GM21825 (cell line): Measurements from ENCODE around the gene TUFM.
"Not testable (repeated sequence)": the region's sequence is repeated elsewhere in the genome, so short reads cannot be mapped to it uniquely, and the experiment has no call there.

Source experiments
- ATAC-seq: cut with Tn5 transposase; IDR thresholded peaks from one replicate; pipeline ENCODE4 v1.9.1; 2021; ENCODE audit warnings: mild to moderate bottlenecking, moderate library complexity; ENCODE audit not compliant: unreplicated experiment

The TUFM gene

DNA sequence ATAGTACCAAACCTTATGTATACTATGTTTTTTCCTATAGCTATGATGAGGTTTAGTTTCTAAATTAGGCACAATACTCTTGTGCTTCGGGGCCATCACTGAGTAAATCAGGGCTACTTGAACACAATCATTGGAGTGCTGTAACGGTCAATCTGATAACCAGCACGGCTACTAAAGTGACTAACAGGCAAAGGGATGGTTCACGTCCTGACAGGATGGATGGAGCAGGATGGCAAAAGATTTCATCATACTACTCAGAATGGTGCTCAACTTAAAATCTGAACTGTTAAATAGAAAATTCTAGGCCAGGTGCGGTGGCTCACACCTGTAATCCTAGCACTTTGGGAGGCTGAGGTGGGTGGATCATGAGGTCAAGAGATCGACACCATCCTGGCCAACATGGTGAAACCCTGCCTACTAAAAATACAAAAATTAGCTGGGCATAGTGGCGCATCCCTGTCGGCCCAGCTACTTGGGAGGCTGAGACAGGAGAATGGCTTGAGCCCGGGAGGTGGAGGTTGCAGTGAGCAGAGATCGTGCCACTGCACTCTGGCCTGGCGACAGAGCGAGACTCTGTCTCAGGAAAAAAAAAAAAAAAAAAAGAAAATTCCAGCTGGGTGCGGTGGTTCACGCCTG lies 7.0 kb downstream of the TUFM start:
- no peak for ATAC-seq

GRCh38 chr16:28838558-28838918 lies 7.6 kb downstream of the TUFM start:
- no peak for ATAC-seq

DNA sequence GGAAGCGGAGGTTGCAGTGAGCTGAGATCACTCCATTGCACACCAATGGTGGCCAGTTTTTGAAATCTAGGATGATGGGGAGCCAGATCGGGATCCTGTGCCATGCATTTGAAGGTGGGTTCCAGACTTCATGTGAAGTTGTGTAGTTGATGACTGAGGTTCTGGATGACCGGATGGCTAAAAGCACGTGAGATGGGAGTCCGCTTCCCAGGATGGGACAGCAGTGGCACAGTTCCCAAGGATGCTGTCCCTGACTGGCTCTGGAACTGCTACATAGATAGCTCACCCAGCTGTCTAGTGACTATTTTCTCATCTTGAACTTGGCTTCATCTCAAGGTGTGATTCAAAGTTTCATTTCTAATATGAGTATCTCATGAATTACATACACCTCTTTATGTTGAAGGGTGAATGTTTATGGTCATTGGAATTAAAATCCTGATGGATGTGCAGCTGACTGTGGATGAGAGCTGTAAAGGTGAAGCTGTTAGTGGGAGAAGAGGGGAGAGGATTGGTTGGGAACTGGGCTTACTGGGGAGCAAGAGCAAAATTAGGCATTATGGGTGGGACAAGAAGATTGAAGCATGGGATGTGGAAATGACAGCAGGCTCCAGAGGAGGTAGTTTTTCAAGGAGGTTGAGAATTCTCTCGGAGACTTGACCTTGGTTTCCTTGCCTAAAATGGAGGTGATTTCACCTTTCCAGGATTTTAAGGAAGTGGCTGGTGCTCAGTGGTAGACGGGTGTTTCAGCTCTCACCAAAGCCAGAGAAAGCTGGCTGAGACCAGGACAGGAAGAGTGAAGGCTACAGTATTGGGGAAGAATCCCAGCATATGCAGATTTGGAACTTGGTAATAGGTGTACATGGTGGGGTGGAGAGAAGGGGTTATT lies 8.2 kb downstream of the TUFM start:
- ATAC-seq: no peak

DNA sequence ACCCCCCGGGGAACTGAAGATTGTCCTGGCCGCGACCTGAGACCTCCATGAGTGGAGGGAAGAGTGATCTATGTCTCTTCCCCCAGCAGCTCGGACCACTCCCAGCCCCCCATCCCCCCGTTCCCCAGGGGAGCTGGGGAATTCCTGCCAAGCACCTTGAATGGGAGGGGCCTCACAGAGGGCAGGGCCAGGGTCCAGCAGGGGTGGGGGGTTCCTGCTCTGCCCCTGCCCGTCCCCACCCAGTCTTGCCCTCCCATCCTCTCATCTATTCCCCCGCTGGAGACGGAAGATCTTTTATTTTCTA lies 9.4 kb downstream of the TUFM start:
- ATAC-seq: no peak

DNA sequence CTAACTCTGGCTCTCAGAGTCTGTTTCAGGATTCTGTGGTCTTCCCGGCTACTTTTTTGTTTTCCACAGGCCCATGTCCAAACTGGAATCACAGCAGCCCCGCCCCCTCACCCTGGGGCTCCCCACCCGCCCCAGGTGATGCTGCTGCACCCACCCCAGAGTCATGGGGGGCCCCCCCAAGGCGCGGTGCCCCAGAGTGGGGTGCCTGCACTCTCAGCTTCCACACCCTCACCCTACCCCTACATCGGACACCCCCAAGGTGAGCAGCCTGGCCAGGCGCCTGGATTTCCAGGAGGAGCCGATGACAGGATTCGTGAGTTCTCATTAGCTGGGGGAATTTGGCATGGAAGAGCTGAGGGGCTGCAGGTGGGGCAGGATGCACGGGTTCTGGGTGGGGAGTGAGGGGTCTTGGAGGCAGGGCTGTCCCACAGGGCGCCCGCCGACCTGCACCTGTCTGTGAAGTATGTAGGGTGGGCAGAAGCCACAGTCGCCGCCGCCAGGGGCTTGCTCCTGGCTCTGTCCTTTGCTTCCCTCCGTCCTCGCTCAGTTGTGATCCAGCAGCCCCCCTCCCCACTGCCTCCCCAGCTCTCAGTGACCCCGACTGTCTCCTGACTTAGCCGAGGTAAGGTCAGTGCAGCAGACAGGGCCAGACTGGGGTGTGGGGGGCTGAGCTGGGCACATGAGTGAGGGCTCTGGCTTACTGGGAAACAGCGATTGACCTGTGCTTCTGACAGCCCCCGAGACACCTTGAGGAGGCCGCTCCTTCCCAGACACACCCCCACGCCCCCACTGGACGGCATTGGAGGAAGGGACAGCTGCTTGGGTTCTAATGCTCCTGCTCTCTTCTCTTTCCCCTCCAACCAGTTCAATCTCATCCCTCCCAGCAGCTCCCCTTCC lies 10.0 kb downstream of the TUFM start:
- no peak for ATAC-seq

- ATAC-seq: no peak
Observed at GRCh38 chr16:28834873-28835863, 11.0 kb downstream of the TUFM start.

- no peak for ATAC-seq
Observed at GRCh38 chr16:28834349-28834748, 11.8 kb downstream of the TUFM start.

GRCh38 chr16:28830531-28830930 lies 15.6 kb downstream of the TUFM start:
- no peak for ATAC-seq

DNA sequence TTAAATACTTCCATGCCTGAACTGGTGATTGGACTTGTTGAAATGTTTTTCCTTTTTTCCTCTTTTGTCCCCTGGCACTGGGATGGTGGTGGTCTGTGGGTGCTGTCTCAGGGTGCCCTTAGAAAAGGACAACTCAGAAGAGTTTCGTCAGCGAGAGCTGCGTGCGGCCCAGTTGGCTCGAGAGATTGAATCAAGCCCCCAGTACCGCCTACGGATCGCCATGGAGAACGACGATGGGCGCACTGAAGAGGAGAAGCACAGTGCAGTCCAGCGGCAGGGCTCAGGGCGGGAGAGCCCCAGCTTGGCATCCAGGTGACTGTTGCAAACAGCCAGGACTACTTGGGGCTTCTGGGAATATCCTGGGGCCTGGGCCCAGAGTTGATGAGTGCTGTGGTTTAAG lies 16.4 kb downstream of the TUFM start:
- no peak for ATAC-seq

GRCh38 chr16:28826141-28826540 lies 20.0 kb downstream of the TUFM start:
- ATAC-seq: no peak

GRCh38 chr16:28824717-28824973 lies 21.5 kb downstream of the TUFM start:
- ATAC-seq: no peak

- peak; percentile 55 for ATAC-seq
Observed at GRCh38 chr16:28823873-28824716, 22.1 kb downstream of the TUFM start.

GRCh38 chr16:28823291-28823872 lies 22.8 kb downstream of the TUFM start:
- ATAC-seq: peak; percentile 20

DNA sequence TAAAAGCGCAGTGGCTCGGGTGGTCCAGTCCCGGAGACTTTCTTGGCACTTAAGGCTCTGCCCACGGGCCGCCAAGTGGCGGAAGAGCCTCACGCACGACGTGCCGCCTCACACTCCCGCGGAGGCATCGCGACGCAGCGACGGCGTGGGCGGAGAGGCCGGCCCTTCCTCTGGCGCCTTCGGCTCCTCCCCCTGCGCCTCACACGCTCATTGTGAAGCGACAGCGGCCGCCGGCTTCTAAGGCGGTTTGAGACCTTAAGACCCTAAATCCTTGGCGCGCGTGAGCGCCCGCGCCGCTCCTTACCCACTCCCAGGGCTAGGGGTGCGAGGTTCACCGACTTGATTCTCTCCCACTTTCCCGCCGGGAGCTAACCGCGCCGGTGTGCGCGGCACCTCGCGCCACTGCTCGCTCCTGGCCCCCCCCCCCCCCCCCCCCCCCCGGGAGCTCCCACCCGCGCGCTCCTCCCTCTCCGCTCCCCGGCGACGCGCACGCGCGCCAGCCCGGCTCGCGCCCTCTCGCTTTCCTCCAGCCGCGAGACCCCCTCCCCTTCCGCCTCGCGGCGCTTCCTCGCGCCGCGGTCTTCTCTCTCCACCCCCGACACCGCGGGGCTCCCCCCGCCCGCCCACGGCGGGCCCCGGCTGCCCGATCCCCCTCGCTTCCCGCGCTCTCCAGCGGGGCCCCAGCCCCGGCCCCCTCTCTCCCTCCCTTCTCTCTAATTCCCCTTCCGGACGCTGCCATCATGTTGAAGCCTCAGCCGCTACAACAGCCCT lies 23.4 kb downstream of the TUFM start, which contains the start of gene ATXN2L:
Gene ATXN2L, plus strand, starts transcription at position 480 of the 771 bp plus-strand sequence. Its CDS starts 261 bp downstream, at position 741.
- peak; percentile 51 for ATAC-seq

DNA sequence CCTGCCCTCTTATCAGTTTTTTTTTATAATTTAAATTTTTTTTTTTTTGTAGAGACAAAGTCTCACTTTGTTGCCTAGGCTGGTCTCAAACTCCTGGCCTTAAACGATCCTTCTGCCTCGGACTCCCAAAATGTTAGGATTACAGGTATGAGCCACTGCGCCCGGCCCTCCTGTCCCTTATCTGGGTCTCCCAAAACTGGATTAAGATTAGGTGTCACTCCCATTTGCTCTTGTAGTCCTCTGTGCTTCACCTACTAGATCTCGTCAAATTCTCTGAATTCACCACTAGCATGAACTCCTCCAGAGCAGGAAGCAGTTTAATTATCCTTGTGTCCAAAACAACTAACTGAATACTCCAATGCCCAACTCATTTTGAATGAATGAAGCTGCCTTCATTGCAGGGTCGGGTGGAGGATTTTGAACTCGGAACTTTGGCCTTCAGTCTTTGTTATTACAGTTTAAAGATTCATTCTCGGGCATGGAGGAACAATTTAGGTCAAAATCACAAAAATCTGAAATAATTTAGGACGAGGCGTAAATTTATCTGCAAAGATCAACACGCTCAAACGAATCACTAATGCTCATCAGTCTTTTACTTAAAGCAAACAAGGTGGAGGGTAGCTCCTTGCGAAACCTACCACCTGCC lies 24.2 kb downstream of the TUFM start:
- no peak for ATAC-seq

DNA sequence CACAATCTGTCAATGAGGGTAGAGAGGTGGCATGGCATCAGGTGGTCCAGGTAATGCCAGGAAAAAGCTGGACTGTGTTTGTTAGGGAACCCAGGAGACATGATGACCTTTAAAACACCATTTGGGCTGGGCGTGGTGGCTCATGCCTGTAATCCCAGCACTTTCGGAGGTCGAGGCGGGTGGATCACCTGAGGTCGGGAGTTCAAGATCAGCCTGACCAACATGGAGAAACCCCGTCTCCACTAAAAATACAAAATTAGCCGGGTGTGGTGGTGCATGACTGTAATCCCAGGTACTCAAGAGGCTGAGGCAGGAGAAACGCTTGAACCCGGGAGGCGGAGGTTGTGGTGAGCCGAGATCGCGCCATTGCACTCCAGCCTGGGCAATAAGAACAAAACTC lies 25.6 kb downstream of the TUFM start:
- not testable (repeated sequence) for ATAC-seq

DNA sequence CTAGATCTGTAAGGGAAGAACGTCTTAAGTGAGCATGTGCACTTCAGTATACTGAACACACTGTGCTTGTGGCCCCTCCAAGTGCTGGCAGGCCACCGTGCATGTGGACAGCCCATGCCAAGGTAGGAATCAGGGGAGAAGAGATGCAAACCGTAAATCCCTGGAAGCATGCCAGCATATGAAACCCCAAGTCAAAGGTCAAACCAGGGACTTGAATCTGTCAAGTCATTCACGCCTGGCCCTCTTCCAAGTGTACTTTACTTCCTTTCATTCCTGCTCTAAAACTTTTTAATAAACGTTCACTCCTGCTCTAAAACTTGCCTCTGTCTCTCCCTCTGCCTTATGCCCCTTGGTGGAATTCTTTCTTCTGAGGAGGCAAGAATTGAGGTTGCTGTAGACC lies 26.1 kb downstream of the TUFM start:
- no peak for ATAC-seq
